Measurements from ENCODE around the gene FTO. TPM values are rescaled to one million over a fixed set of nuclear protein-coding genes. Genes with fewer than 3 reads are reported as not detected.

Gene FTO
- total RNA-seq, 1 experiment from 2014 or later, result 57.4 TPM

DNA sequence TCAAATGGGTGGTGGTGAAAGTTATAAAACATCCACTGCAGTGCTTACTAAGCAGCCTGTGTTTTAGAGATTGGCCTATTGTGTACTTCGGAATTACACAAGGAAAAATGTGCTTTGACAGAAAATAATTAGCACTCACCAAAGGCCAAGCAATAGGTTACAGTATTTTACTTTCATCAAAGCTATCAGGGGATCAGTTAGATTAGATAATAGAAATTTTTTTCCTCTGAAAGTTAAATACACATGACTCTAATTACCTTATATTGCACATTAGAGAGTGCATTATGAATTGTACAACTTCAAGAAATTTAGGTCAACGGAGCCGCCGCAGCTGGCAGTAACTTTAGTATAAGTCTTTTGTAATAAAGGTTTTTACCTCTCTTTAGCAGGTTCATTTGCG lies 232.6 kb downstream of the FTO start:
- H3K36me3 Mint-ChIP-seq, result no peaks in the 10 kb centered on the region
- TF ChIP-seq GRHL2 (CRISPR knock-in tag; IDR thresholded peaks at IDR 0.05; ENCODE audit: insufficient replicate concordance, severe bottlenecking) (no peak), JAZF1 (CRISPR knock-in tag; IDR thresholded peaks at IDR 0.05) (no peak), ARID4B (CRISPR knock-in tag; IDR thresholded peaks at IDR 0.05; ENCODE audit: borderline replicate concordance) (no peak)
- no peak for ATAC-seq
- DNase-seq (ENCODE audit: low spot score), result no peak
- H3K27me3 Mint-ChIP-seq (ENCODE audit: low read depth), result no peaks in the 10 kb centered on the region
- no peak overlapping the region for H3K27ac Mint-ChIP-seq
- no peak overlapping the region for H3K4me3 Mint-ChIP-seq
- peaks cover 8% of the 10 kb centered on the region for H3K9me3 Mint-ChIP-seq
- ChIA-PET POLR2A (no interaction called here), CTCF (interaction anchor here (1.1 kb wide), 1 partner anchor 387 kb away, joined by 3 read pairs; no protein-coding TSS in a partner anchor)
- 0 out of 2 replicates have a peak, but pooled peaks cover 3% of the 10 kb centered on the region for H3K4me1 Mint-ChIP-seq

DNA sequence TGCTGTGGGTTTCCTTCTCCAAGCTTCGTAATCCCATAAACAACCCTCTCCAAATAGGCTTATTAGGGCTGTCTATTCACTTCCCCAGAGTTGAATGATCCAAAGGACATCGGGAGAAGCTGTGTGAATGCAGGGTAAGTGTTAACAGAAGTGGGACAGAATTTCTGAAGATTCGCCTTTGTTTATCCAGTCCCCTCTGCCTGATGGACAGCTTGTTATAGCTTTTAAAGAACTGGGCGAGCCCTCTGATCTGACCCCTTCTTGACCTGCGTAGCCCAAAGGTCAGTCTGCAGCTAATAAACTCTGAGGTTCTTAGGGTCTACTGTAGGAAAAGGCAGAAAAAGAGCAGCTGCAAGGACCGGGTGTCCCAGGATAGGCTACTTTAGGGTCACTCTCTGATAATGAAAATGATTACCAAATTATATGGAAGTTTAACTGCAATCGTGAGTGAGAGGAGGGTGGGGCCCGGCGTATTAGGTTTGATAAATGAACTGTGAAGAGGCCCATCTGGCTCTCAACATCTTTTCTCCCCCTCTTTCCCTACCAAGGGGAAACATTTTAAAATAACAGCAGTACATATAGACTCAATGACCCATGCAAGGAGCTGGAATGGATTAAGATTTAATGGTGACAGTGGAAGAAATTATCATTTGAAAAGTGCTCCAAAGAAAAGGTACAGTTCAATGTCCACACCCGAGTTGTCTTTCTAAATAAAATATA lies 233.4 kb downstream of the FTO start:
- H3K9me3 Mint-ChIP-seq, result peaks cover 8% of the 10 kb centered on the region
- H3K27ac Mint-ChIP-seq, result no peak overlapping the region
- CTCF ChIA-PET, result interaction anchor here (0.6 to 1.1 kb wide), 2 partner anchors 388 to 749 kb away, joined by 3 read pairs; no protein-coding TSS in a partner anchor
- no peaks in the 10 kb centered on the region for H3K27me3 Mint-ChIP-seq (ENCODE audit: low read depth)
- H3K4me3 Mint-ChIP-seq, result no peak overlapping the region
- H3K4me1 Mint-ChIP-seq, result 0 out of 2 replicates have a peak, but pooled peaks cover 3% of the 10 kb centered on the region
- ATAC-seq (no peak), DNase-seq (ENCODE audit: low spot score) (no peak)
- H3K36me3 Mint-ChIP-seq, result no peaks in the 10 kb centered on the region
- POLR2A ChIA-PET, result no interaction called here
- TF ChIP-seq, protein P1, sequence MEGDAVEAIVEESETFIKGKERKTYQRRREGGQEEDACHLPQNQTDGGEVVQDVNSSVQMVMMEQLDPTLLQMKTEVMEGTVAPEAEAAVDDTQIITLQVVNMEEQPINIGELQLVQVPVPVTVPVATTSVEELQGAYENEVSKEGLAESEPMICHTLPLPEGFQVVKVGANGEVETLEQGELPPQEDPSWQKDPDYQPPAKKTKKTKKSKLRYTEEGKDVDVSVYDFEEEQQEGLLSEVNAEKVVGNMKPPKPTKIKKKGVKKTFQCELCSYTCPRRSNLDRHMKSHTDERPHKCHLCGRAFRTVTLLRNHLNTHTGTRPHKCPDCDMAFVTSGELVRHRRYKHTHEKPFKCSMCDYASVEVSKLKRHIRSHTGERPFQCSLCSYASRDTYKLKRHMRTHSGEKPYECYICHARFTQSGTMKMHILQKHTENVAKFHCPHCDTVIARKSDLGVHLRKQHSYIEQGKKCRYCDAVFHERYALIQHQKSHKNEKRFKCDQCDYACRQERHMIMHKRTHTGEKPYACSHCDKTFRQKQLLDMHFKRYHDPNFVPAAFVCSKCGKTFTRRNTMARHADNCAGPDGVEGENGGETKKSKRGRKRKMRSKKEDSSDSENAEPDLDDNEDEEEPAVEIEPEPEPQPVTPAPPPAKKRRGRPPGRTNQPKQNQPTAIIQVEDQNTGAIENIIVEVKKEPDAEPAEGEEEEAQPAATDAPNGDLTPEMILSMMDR (IDR thresholded peaks at IDR 0.05), result no peak
- TF ChIP-seq ATF6 (CRISPR knock-in tag; IDR thresholded peaks at IDR 0.05) (no peak), OVOL2 (CRISPR knock-in tag; IDR thresholded peaks at IDR 0.05; ENCODE audit: borderline replicate concordance) (no peak), CREB1 (CRISPR knock-in tag; IDR thresholded peaks at IDR 0.05) (no peak), NR2C2 (CRISPR knock-in tag; IDR thresholded peaks at IDR 0.05) (no peak), IRF1 (CRISPR knock-in tag; IDR thresholded peaks at IDR 0.05) (no peak), ZNF232 (CRISPR knock-in tag; IDR thresholded peaks at IDR 0.05) (no peak), RORB (CRISPR knock-in tag; IDR thresholded peaks at IDR 0.05) (no peak), TCF7 (CRISPR knock-in tag; IDR thresholded peaks at IDR 0.05; ENCODE audit: low read depth) (no peak), PREB (CRISPR knock-in tag; IDR thresholded peaks at IDR 0.05; ENCODE audit: borderline replicate concordance) (no peak), NFATC4 (CRISPR knock-in tag; IDR thresholded peaks at IDR 0.05) (no peak), ZBTB21 (CRISPR knock-in tag; IDR thresholded peaks at IDR 0.05; ENCODE audit: borderline replicate concordance) (no peak), ZNF396 (CRISPR knock-in tag; IDR thresholded peaks at IDR 0.05; ENCODE audit: borderline replicate concordance) (no peak)
- TF ChIP-seq, protein P2, sequence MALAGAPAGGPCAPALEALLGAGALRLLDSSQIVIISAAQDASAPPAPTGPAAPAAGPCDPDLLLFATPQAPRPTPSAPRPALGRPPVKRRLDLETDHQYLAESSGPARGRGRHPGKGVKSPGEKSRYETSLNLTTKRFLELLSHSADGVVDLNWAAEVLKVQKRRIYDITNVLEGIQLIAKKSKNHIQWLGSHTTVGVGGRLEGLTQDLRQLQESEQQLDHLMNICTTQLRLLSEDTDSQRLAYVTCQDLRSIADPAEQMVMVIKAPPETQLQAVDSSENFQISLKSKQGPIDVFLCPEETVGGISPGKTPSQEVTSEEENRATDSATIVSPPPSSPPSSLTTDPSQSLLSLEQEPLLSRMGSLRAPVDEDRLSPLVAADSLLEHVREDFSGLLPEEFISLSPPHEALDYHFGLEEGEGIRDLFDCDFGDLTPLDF (CRISPR knock-in tag; IDR thresholded peaks at IDR 0.05), result no peak
- TF ChIP-seq, protein P3, sequence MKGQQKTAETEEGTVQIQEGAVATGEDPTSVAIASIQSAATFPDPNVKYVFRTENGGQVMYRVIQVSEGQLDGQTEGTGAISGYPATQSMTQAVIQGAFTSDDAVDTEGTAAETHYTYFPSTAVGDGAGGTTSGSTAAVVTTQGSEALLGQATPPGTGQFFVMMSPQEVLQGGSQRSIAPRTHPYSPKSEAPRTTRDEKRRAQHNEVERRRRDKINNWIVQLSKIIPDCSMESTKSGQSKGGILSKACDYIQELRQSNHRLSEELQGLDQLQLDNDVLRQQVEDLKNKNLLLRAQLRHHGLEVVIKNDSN (CRISPR knock-in tag; IDR thresholded peaks at IDR 0.05), result no peak
- TF ChIP-seq, protein P4, sequence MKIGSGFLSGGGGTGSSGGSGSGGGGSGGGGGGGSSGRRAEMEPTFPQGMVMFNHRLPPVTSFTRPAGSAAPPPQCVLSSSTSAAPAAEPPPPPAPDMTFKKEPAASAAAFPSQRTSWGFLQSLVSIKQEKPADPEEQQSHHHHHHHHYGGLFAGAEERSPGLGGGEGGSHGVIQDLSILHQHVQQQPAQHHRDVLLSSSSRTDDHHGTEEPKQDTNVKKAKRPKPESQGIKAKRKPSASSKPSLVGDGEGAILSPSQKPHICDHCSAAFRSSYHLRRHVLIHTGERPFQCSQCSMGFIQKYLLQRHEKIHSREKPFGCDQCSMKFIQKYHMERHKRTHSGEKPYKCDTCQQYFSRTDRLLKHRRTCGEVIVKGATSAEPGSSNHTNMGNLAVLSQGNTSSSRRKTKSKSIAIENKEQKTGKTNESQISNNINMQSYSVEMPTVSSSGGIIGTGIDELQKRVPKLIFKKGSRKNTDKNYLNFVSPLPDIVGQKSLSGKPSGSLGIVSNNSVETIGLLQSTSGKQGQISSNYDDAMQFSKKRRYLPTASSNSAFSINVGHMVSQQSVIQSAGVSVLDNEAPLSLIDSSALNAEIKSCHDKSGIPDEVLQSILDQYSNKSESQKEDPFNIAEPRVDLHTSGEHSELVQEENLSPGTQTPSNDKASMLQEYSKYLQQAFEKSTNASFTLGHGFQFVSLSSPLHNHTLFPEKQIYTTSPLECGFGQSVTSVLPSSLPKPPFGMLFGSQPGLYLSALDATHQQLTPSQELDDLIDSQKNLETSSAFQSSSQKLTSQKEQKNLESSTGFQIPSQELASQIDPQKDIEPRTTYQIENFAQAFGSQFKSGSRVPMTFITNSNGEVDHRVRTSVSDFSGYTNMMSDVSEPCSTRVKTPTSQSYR (CRISPR knock-in tag; IDR thresholded peaks at IDR 0.05), result no peak
